HG03520 (cell line): ENCODE results near the gene GSE1.

ENCODE experiments used
- ATAC-seq: cut with Tn5 transposase; IDR thresholded peaks from one replicate; pipeline ENCODE4 v1.9.1; 2021; ENCODE audit warnings: mild to moderate bottlenecking, moderate library complexity; ENCODE audit not compliant: unreplicated experiment

Gene GSE1

GRCh38 chr16:85658504-85659326, 45.6 kb downstream of the GSE1 start:
- no peak for ATAC-seq

DNA sequence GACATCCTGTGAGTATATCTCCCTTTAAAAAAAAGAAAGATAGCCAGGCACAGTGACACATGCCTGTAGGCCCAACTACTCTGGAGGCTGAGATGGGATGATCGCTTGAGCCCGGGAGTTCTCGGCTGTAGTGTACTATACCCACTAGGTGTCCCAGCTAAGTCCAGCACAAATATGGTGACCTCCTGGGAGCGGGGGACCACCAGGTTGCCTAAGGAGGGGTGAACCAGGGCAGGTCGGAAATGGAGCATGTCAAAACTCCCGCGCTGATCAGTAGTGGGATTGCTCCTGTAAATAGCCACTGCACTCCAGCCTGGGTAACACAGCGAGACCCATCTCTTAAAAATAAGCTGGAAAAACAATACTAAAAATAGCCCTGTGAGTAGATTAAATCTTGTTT, 46.2 kb downstream of the GSE1 start:
- ATAC-seq = no peak

- no peak for ATAC-seq
Observed at GRCh38 chr16:85659805-85660511, 46.8 kb downstream of the GSE1 start.

GRCh38 chr16:85660843-85661739, 48.0 kb downstream of the GSE1 start:
- ATAC-seq = no peak

- ATAC-seq = no peak
Observed at GRCh38 chr16:85661740-85662481, 48.8 kb downstream of the GSE1 start.

DNA sequence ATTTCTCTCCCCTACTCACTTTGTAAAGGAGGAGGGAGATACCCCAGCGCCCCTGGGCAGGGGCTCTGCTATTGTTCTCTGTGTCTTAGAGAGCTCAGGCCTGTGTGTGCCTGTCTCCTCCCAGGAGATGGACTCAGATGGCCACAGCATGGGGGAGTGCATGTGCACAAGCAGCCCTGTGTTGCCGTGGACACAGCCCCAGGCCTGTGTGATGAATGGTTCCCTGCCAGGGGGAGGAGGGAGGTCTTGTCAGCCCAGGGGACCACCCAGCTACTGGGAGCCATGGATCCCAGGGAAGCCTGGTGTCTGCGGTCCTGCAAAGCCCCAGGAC, 49.3 kb downstream of the GSE1 start:
- ATAC-seq = no peak

DNA sequence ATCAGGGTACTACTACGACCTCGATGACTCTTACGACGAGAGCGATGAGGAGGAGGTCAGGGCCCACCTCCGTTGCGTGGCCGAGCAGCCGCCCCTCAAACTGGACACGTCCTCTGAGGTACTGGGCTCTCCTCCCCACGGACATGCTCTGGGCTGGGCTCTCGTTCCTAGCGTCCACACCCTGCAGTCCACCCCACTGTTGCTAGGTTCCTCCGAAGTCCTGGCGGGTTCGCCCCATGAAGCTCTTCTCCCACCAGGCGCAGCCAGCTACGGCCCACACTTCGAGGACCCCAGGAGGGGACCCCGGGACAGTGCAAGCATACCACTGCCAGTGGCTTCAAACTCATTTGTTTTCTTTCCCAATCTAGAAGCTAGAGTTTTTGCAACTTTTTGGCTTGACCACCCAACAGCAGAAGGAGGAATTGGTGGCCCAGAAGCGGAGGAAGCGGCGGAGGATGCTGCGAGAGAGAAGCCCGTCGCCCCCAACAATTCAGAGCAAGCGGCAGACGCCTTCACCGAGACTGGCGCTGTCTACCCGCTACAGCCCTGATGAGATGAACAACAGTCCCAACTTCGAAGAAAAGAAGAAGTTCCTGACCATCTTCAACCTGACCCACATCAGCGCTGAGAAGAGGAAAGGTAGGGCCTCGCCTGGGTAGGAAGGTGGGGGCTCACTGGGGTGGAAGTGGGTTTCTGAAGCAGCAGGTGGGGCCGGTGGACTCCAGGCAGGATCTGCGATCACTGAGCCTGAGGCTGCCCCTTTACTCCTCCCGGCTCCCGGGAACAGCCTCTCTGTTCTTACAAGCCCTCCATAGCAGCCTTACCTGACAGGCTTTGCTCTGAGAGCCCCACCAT, 50.1 kb downstream of the GSE1 start:
- ATAC-seq = no peak

DNA sequence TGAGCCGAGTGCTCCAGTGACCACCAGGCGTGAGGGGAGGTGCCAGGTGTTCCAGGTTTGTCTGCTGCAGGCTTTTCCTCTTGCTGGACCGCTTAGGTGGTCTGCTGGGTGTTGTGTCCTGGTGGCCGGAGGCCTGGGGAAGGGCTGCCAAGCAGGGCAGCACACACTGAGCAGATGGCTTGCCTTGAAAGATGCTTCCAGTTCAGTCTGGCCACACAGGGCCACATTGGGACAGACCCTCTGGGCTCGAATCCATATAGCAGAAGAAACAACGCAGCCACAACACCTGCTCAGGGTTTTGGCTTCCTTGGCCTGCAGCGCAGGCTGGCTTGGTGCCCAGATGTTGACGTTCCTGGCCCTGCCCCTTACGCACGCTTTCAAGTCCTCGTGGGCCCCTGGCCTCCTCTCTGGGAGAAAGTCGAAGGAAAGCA, 50.8 kb downstream of the GSE1 start:
- ATAC-seq = no peak

- no peak for ATAC-seq
Observed at GRCh38 chr16:85664580-85665372, 51.7 kb downstream of the GSE1 start.

DNA sequence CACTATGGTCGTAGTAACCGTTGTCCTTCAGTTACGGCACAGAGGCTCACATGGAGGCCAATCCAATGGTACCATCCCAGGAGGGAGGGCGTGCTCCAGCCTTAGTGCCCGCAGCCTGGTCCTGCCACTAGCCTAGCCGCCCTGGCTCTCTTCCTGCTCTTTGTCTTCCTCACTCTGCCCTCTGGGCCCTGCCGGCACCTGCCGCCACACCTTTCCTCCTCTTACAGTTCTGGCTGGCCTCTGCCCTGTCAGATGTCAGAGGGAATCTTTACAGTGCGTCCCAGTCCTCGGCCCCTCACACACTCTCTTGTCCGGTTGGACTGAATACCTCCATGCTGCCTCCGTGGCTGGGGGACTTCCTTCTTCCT, 52.2 kb downstream of the GSE1 start:
- ATAC-seq = no peak

DNA sequence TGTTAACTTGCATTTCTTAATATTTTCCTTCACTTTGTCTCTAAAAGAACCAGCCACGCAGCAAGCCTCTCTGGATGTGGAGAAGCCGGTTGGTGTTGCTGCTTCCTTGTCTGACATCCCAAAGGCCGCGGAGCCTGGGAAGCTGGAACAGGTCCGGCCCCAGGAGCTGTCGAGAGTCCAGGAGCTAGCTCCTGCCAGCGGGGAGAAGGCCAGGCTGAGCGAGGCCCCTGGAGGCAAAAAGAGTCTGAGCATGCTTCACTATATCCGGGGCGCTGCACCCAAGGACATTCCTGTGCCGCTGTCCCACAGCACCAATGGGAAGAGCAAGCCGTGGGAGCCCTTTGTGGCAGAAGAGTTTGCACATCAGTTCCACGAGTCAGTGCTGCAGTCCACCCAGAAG, 52.8 kb downstream of the GSE1 start:
- ATAC-seq = no peak

DNA sequence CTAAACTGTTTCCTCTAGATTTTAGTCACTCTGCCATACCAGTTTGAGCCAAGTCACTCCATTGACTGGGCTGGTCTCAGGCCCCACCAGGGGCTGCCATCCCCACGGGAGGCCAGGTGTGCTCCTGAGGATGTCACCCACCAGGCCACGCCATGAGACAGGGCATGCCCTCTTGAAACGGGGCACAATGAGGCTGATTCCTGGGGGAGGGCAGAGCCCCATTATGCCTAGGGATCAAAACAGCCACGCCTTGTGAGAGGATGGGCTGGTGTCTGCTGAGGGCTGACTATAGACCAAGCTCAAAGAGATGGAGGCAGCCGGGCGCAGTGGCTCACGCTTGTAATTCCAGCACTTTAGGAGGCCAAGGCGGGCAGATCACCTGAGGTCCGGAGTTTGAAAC, 54.1 kb downstream of the GSE1 start:
- no peak for ATAC-seq

DNA sequence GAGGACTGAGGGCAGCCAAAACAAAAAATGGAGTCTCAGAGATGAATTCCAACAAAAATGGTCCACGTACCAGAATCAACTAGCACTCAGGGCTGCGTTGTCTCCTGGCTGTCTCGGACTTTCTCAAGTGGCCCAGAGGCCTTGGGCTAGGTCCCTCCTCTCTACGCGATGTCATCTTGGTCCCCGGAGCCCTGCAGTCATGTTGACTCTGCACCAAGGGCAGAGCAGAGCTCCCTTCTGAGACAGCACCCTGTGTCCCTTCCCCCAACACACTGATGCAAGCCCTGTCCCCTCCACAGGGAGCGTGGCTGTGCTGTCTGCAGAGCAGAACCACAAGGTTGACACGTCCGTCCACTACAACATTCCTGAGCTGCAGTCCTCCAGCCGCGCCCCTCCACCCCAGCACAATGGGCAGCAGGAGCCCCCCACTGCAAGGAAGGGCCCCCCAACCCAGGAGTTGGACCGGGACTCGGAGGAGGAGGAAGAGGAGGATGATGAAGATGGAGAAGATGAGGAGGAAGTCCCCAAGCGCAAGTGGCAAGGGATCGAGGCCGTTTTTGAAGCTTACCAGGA, 54.8 kb downstream of the GSE1 start:
- no peak for ATAC-seq

GRCh38 chr16:85668676-85669424, 55.7 kb downstream of the GSE1 start:
- no peak for ATAC-seq

GRCh38 chr16:85670840-85671239, 57.7 kb downstream of the GSE1 start:
- ATAC-seq = no peak

DNA sequence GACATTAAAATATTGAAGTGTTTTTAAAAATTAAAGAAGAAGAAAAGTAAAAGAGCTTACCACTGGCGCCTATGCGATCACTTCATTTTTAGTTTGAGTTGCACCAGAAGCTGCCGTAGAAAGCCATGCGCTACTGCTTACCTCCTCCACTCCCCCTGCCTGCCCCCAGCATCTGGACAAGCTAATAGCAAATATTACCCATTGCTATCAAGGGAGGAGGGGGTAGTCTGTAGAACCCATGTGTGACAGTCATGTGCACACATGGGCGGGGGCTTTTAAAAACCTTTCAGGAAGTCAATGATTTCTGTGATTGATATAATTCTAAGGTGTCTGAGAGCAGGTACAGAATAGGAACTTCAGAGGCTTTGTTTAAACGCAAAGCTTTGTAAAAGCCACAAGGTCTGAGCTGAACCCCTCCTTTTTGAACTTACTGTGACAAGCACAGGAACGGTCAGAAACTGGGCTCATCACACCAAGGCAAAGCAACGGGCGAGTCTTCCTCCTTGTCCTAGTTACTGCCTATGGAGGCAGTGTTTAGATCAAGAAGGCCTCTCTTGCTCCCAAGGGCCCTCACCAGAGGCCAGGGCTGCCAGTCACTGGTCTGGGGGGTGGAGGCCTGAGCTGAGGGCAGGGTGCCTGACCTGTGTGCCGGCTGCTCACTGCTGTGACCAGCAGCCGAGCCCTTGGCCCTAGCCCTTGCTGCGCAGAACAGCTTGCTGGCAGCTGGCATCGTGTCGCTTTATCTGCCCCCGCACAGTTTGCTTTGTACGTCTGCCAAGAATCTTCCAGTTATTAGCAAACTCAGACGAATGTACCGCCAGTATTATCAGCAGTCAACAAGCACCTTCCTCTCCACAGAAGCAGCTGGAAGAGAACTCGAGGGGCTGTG, 60.7 kb downstream of the GSE1 start:
- ATAC-seq = no peak

DNA sequence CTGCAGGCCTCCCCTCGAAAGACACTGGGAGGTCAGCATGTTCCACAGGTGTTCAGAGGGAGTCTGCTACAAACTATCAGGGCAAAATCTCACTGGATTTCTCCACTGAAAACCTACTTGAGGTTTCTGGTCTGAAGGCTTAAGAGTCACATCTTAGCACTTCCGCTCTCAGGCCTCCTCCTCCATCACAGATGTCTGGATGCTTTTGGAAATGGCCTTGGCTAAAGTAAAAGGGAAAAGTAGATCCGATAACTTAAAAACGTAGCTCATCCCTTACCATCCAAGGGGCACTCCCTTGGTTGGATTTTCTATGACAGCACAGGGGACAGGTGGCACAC, 61.3 kb downstream of the GSE1 start:
- no peak for ATAC-seq
